Endometrial microvascular endothelial cells (primary cell): ENCODE measurements around the gene UTP15. TPM values are rescaled to one million over a fixed set of nuclear protein-coding genes. Genes with fewer than 3 reads are reported as not detected.

ENCODE experiments used
- in situ Hi-C: cut with HindIII; loops from 2 replicates; pipeline ENCODE4 v1.10.0; 2017; ENCODE audit warnings: low sequenced_read_pairs, low pct_unique_long_range_greater_than_20kb; ENCODE audit errors: inconsistent ontology term
- total RNA-seq: library from RNA; depleted of rRNA; stranded (reverse); fragments of >200 nt; gene quantifications from one replicate; pipeline ENCODE4 v1.2.3, GENCODE V29; 2015; ENCODE audit errors: inconsistent ontology term

Gene UTP15
- total RNA-seq = 28.2 TPM

- in situ Hi-C loops = no loop called here
These were observed at the start of gene UTP15, which contains the start of gene ANKRA2 for GRCh38 chr5:73565139-73565968. Gene UTP15 (plus strand): TSS chr5:73565743. CDS start chr5:73567345, 1,602 bp downstream. Gene ANKRA2 (minus strand): TSS chr5:73565639. CDS start chr5:73562881, 2,758 bp downstream.

- in situ Hi-C loops = no loop called here
These were observed 45.8 kb upstream of the UTP15 start for GRCh38 chr5:73519531-73520283.

- in situ Hi-C loops = no loop called here
These were observed 42.6 kb upstream of the UTP15 start for GRCh38 chr5:73522989-73523388.

GRCh38 chr5:73523861-73524260 lies 41.7 kb upstream of the UTP15 start:
- in situ Hi-C loops = no loop called here

- in situ Hi-C loops = no loop called here
These were observed 39.8 kb upstream of the UTP15 start for GRCh38 chr5:73525606-73526203.

GRCh38 chr5:73528248-73528647 lies 37.3 kb upstream of the UTP15 start:
- in situ Hi-C loops = no loop called here

- in situ Hi-C loops = no loop called here
These were observed 36.5 kb upstream of the UTP15 start for GRCh38 chr5:73529081-73529480.

- in situ Hi-C loops = no loop called here
These were observed 34.2 kb upstream of the UTP15 start for GRCh38 chr5:73531356-73531755.

- in situ Hi-C loops = no loop called here
These were observed 33.3 kb upstream of the UTP15 start for GRCh38 chr5:73532195-73532594.

- in situ Hi-C loops = no loop called here
These were observed 31.4 kb upstream of the UTP15 start for GRCh38 chr5:73534011-73534644.

- in situ Hi-C loops = no loop called here
These were observed 30.6 kb upstream of the UTP15 start for GRCh38 chr5:73534971-73535370.

GRCh38 chr5:73539730-73540129 lies 25.8 kb upstream of the UTP15 start:
- in situ Hi-C loops = no loop called here

- in situ Hi-C loops = no loop called here
These were observed 25.4 kb upstream of the UTP15 start for GRCh38 chr5:73540192-73540591.

- in situ Hi-C loops = no loop called here
These were observed 23.5 kb upstream of the UTP15 start for GRCh38 chr5:73542020-73542419.

- in situ Hi-C loops = no loop called here
These were observed 20.8 kb upstream of the UTP15 start for GRCh38 chr5:73544429-73545402.

- in situ Hi-C loops = no loop called here
These were observed 20.2 kb upstream of the UTP15 start for GRCh38 chr5:73545403-73545779.

GRCh38 chr5:73550016-73550415 lies 15.5 kb upstream of the UTP15 start:
- in situ Hi-C loops = no loop called here

- in situ Hi-C loops = no loop called here
These were observed 12.9 kb upstream of the UTP15 start for GRCh38 chr5:73552642-73553041.
